Testis (tissue), 2 donors: ENCODE results near the gene CACNG3.

Experiments
- CTCF ChIP-seq, 3 experiments: fragments of 450-650 bp in 2 of 3; fragments of 200-600 bp in 1 of 3; sonication (generic) in 1 of 3; IDR thresholded peaks; one replicate each; pipeline ENCODE4 v1.5.1; 2016 to 2019; ENCODE audit warnings: antibody characterized with exemption in 3 of 3, mild to moderate bottlenecking in 2 of 3, moderate library complexity in 1 of 3
- POLR2A ChIP-seq: fragments of 450-650 bp; IDR thresholded peaks from one replicate; pipeline ENCODE4 v1.6.1; 2017; ENCODE audit warnings: antibody characterized with exemption, mild to moderate bottlenecking, moderate library complexity

DNA sequence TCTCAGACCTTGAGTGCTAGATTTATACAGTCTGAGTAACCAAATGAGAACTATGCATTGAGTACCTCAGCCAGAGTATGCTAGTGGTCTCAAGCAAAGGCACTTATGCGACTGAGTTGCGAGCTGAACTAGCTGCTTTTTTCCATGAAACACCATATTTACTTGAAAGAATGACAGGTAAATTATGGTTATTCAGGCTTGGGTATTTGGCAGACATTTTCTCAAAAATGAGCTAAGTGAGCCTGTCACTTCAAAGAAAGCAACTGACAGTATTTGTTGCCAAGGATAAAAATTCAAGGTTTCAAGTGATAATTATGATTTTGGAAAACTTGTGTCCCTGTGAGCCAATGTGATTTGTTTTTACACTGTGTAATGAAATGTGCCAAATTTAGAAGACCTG, 19.3 kb downstream of the CACNG3 start:
- TF ChIP-seq CTCF (IDR thresholded peaks at IDR 0.05) = no peak
- TF ChIP-seq POLR2A = no peak
